Activated CD4-positive, alpha-beta memory T cell treated with anti-CD3 and anti-CD28 coated beads, Interleukin-2, amount 10 ng/mL, durations not matched to agents 7 days and 5 days (primary cell): ENCODE measurements around the gene CSNK2A1. TPM values are rescaled to one million over a fixed set of nuclear protein-coding genes. Genes with fewer than 3 reads are reported as not detected.
A peak's percentile ranks its signal among the peaks of the same experiment; 100 is the strongest.
"Not testable (repeated sequence)": the region's sequence is repeated elsewhere in the genome, so short reads cannot be mapped to it uniquely, and the experiment has no call there.

Experiments
- CTCF ChIA-PET: fragments of 350-600 bp; sonication (Branson Sonifier 250); formaldehyde crosslinking; loops from one replicate; lab custom pipeline; 2021; ENCODE audit warnings: antibody characterized with exemption, inconsistent platforms; lab: Charles Lee
- POLR2A ChIA-PET: fragments of 350-600 bp; sonication (Branson Sonifier 250); formaldehyde crosslinking; loops from one replicate; lab custom pipeline; 2021; ENCODE audit warnings: antibody characterized with exemption; lab: Charles Lee
- DNase-seq: peaks from one replicate; pipeline ENCODE4 v3.0.0-alpha.2; 2020
- H3K27ac Mint-ChIP-seq: one replicate; pipeline ENCODE4 v1.8.0; 2021; ENCODE audit warnings: mild to moderate bottlenecking, mixed read lengths
- H3K27me3 Mint-ChIP-seq: one replicate; pipeline ENCODE4 v1.8.0; 2021; ENCODE audit warnings: mixed read lengths
- H3K36me3 Mint-ChIP-seq: one replicate; pipeline ENCODE4 v1.8.0; 2021; ENCODE audit warnings: low read depth, mixed read lengths
- H3K4me1 Mint-ChIP-seq: one replicate; pipeline ENCODE4 v1.8.0; 2021; ENCODE audit warnings: mixed read lengths
- H3K4me3 Mint-ChIP-seq: one replicate; pipeline ENCODE4 v1.8.0; 2021; ENCODE audit warnings: mild to moderate bottlenecking, mixed read lengths
- H3K9me3 Mint-ChIP-seq: one replicate; pipeline ENCODE4 v1.8.0; 2021; ENCODE audit warnings: mixed read lengths
- total RNA-seq, 2 experiments: library from RNA; stranded (reverse); gene quantifications; one replicate each; pipeline ENCODE4 v1.2.3, GENCODE V29; 2021

The CSNK2A1 gene
- total RNA-seq, 2 experiments from 2014 or later: 101 to 111 TPM

- H3K27ac Mint-ChIP-seq: no peak overlapping the region
- CTCF ChIA-PET: interaction anchor here (1.5 kb wide), 1 partner anchor 12 kb away, joined by 4 read pairs; no protein-coding TSS in a partner anchor
- POLR2A ChIA-PET: no interaction called here
- peaks cover 35% of the 10 kb centered on the region for H3K36me3 Mint-ChIP-seq
- no peak overlapping the region for H3K4me3 Mint-ChIP-seq
- H3K27me3 Mint-ChIP-seq: peaks cover 20% of the 10 kb centered on the region
- no peak for DNase-seq
- peaks cover 32% of the 10 kb centered on the region for H3K9me3 Mint-ChIP-seq
- no peaks in the 10 kb centered on the region for H3K4me1 Mint-ChIP-seq
These were observed 71.3 kb downstream of the CSNK2A1 start for GRCh38 chr20:472137-472846.

DNA sequence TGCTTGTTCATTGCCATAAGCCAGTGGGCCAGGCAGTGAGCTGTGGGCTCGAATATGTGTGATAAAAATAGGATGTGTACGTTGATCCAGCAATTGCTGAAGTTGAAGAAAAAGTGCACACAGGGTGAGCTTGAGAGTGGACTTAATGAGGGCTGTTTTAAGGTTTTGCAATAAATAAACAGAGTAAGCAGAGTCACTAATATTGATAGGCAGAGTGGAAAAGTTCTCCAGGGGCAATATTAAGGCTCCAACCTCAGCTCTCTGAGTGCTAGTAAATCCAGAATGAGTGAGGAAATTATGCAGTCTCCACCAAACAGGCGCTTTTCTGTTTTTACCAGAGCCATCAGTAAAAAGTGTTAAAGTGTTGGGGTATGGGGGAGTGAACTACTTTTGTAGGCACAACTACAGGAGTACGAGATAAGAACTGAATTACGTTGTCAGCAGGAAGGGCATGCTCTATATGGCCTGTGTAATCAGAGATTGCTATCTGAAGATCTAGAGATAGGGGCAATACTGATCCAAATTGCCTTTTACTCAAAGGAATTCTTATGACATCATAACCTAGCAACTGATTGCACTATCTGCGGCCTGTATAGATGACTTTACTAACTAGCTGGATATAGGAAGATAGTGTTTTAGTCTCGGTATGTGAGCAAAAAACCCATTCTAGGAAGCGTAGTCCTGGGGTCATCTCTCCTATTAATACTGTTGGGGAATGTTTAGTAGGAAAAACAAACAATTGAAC, 73.7 kb downstream of the CSNK2A1 start:
- peaks cover 34% of the 10 kb centered on the region for H3K9me3 Mint-ChIP-seq
- H3K36me3 Mint-ChIP-seq: peaks cover 33% of the 10 kb centered on the region
- H3K4me3 Mint-ChIP-seq: no peak overlapping the region
- no peak overlapping the region for H3K27ac Mint-ChIP-seq
- POLR2A ChIA-PET: no interaction called here
- no peaks in the 10 kb centered on the region for H3K4me1 Mint-ChIP-seq
- no peak for DNase-seq
- CTCF ChIA-PET: no interaction called here
- peaks cover 22% of the 10 kb centered on the region for H3K27me3 Mint-ChIP-seq

DNA sequence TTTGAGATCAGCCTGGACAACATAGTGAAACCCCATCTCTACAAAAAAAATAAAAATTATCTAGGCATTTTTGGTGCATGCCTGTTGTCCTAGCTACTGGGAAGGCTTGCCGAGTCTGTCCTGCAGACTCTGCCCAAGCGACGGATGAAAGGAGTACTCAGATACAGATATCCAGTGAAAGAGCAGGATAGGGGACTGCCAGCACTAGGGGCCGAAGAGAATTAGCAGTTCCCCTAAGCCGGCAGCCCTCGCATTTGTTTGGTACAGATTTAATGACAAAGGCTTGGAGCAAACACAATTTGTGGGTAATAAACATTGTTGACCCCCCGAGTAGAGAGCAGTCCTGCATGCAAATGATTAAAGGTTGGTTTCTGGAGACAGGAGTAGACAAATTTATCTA, 75.8 kb downstream of the CSNK2A1 start:
- H3K27me3 Mint-ChIP-seq: peaks cover 23% of the 10 kb centered on the region
- H3K4me3 Mint-ChIP-seq: no peak overlapping the region
- peaks cover 19% of the 10 kb centered on the region for H3K36me3 Mint-ChIP-seq
- DNase-seq: no peak
- POLR2A ChIA-PET: interaction anchor here (0.8 kb wide), 1 partner anchor 128 kb away, joined by 3 read pairs; no protein-coding TSS in a partner anchor
- H3K9me3 Mint-ChIP-seq: peaks cover 32% of the 10 kb centered on the region
- CTCF ChIA-PET: interaction anchor here (1.1 kb wide), 1 partner anchor 8 kb away, joined by 4 read pairs; no protein-coding TSS in a partner anchor
- peaks cover 8% of the 10 kb centered on the region for H3K4me1 Mint-ChIP-seq
- H3K27ac Mint-ChIP-seq: no peak overlapping the region

- POLR2A ChIA-PET: interaction anchor here (0.6 to 4.1 kb wide), 13 partner anchors 11 to 136 kb away, joined by 3 to 38 read pairs (median 4); partner anchors contain the start of genes CSNK2A1, RBCK1 and TRIB3
- Mint-ChIP-seq H3K4me3 (peak within 1 kb of the TSS; percentile 100), H3K4me1 (peaks cover 39% of the 10 kb centered on the region), H3K27me3 (peaks cover 4% of the 10 kb centered on the region), H3K9me3 (peaks cover 2% of the 10 kb centered on the region), H3K27ac (peak within 1 kb of the TSS; percentile 95), H3K36me3 (peaks cover 21% of the 10 kb centered on the region)
- DNase-seq: peak; percentile 88
- CTCF ChIA-PET: interaction anchor here (0.7 to 2.4 kb wide), 6 partner anchors 14 to 138 kb away, joined by 3 to 11 read pairs (median 3); no protein-coding TSS in a partner anchor
These were observed 81.2 kb downstream of the CSNK2A1 start, which contains the start of gene TBC1D20 for GRCh38 chr20:462199-462991. TSS of gene TBC1D20 (minus strand) at chr20:462533. CDS start at chr20:462405, 128 bp downstream.

DNA sequence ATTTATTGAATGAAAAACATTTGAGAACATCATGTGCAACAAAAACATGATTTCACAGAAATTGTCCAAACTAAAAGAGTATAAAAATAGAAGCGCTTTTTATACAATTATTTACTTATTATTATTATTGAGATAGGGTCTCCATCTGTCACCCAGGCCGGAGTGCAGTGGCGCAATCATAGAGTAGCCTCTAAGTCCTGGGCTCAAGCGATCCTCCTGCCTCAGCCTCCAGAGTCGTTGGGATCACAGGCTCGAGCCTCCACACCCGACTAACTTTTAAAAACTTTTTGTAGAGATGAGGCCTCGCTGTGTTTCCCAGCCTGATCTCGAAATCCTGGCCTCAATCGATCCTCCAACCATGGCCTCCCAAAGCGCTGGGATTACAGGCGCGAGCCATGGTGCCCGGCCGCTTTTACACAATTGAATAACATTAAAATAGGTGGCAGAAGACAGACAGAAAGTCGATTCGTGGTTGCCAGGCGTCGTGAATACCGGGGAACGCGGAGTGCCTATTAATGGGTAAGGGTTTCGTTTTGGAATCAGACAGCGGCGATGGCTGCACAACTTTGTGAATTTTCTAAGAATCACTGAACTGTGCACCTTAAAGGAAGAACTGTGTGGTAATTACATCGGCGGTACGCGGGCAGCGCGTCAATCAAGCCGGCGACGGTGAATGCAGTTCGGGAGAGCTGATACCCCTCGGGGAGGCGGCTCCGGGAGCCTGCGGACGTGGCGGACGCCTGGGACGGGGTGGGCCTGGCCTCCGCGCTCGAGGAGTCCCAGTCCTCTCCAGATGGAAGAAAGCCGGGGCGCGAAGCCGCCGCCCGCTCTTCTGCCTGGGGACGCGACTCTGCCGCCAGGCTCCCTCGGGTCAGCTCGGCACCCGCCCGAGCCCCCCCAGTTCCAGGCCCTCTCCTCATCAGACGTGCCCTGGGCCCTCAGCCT, 82.1 kb downstream of the CSNK2A1 start:
- peaks cover 41% of the 10 kb centered on the region for H3K4me1 Mint-ChIP-seq
- H3K36me3 Mint-ChIP-seq: peaks cover 21% of the 10 kb centered on the region
- peaks cover 1% of the 10 kb centered on the region for H3K27me3 Mint-ChIP-seq
- no peaks in the 10 kb centered on the region for H3K9me3 Mint-ChIP-seq
- ChIA-PET CTCF (interaction anchor here (0.7 to 2.4 kb wide), 5 partner anchors 15 to 137 kb away, joined by 3 to 11 read pairs (median 3); no protein-coding TSS in a partner anchor), POLR2A (interaction anchor here (0.7 to 4.1 kb wide), 11 partner anchors 19 to 131 kb away, joined by 3 to 38 read pairs (median 4); partner anchors contain the start of genes CSNK2A1, RBCK1 and TRIB3)
- peak overlapping the region; percentile 95 for H3K27ac Mint-ChIP-seq
- DNase-seq: peak; percentile 69
- H3K4me3 Mint-ChIP-seq: peak overlapping the region; percentile 100

GRCh38 chr20:460707-461106, 82.9 kb downstream of the CSNK2A1 start:
- POLR2A ChIA-PET: interaction anchor here (0.6 to 4.1 kb wide), 3 partner anchors 23 to 99 kb away, joined by 3 to 38 read pairs (median 5); no protein-coding TSS in a partner anchor
- CTCF ChIA-PET: interaction anchor here (0.6 to 1.1 kb wide), 2 partner anchors 11 to 80 kb away, joined by 4 read pairs; partner anchors contain the start of gene TRIB3
- no peak overlapping the region for H3K27ac Mint-ChIP-seq
- H3K9me3 Mint-ChIP-seq: no peaks in the 10 kb centered on the region
- no peak for DNase-seq
- peaks cover 43% of the 10 kb centered on the region for H3K4me1 Mint-ChIP-seq
- H3K36me3 Mint-ChIP-seq: peaks cover 24% of the 10 kb centered on the region
- H3K27me3 Mint-ChIP-seq: peaks cover 1% of the 10 kb centered on the region
- H3K4me3 Mint-ChIP-seq: peak overlapping the region; percentile 59

GRCh38 chr20:460180-460579, 83.4 kb downstream of the CSNK2A1 start:
- Mint-ChIP-seq H3K36me3 (peaks cover 24% of the 10 kb centered on the region), H3K9me3 (no peaks in the 10 kb centered on the region), H3K27me3 (peaks cover 1% of the 10 kb centered on the region), H3K27ac (no peak overlapping the region), H3K4me1 (peaks cover 43% of the 10 kb centered on the region), H3K4me3 (peak overlapping the region; percentile 59)
- no peak for DNase-seq
- POLR2A ChIA-PET: interaction anchor here (0.6 to 4.1 kb wide), 3 partner anchors 23 to 98 kb away, joined by 3 to 38 read pairs (median 5); no protein-coding TSS in a partner anchor
- CTCF ChIA-PET: interaction anchor here (0.6 to 1.1 kb wide), 2 partner anchors 12 to 80 kb away, joined by 4 read pairs; partner anchors contain the start of gene TRIB3

DNA sequence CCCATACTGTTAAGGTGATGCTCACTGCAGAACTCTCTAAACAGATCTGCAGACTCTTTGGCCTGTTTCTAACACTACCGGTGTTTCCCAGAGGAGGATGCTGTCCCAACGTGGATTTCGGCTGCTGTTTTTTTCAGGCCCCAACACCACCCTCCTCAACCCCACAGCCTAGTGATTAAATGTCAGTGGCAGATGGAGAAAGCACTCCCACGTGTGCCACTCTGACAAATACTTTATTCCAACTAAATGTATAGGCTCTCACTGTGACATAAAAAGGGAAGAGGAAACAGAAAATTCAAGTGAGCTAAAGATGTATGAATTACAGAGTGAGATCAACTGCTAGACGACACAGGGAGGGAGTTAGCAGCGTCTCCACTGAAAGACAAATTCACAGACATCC, 84.8 kb downstream of the CSNK2A1 start:
- peaks cover 21% of the 10 kb centered on the region for H3K36me3 Mint-ChIP-seq

DNA sequence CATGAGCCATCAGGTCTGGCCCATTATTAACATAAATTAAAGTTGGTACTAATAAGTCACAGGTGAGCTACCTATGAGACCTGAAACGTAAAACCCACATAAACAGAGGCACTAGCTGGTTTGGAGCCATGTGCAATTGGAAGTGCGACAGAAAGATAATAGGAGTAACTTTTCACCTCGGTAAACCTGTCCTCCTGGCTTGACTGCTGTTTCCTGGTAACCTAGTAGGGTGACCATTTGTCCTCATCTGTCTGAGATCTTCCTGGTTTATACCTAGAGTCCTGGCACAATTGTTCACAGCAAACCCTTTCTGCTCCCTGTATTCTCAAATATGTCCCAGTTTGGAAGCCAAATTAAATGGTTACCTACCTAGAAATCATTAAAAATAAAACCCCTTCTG, 88.6 kb downstream of the CSNK2A1 start:
- Mint-ChIP-seq H3K27me3 (no peaks in the 10 kb centered on the region), H3K4me1 (peaks cover 16% of the 10 kb centered on the region), H3K9me3 (no peaks in the 10 kb centered on the region), H3K36me3 (peaks cover 10% of the 10 kb centered on the region), H3K27ac (no peak overlapping the region), H3K4me3 (no peak overlapping the region)
- CTCF ChIA-PET: interaction anchor here (0.9 kb wide), 1 partner anchor 100 kb away, joined by 3 read pairs; no protein-coding TSS in a partner anchor
- no peak for DNase-seq
- POLR2A ChIA-PET: interaction anchor here (0.6 kb wide), 1 partner anchor 10 kb away, joined by 3 read pairs; no protein-coding TSS in a partner anchor

More for the DNA sequence above, 84.8 kb downstream of the CSNK2A1 start:
- ChIA-PET CTCF (interaction anchor here (0.8 kb wide), 1 partner anchor 105 kb away, joined by 3 read pairs; no protein-coding TSS in a partner anchor), POLR2A (no interaction called here)
- Mint-ChIP-seq H3K9me3 (no peaks in the 10 kb centered on the region), H3K4me1 (peaks cover 41% of the 10 kb centered on the region), H3K27ac (no peak overlapping the region), H3K27me3 (no peaks in the 10 kb centered on the region), H3K4me3 (no peak overlapping the region)
- DNase-seq: no peak

- H3K4me1 Mint-ChIP-seq, H3K27me3 Mint-ChIP-seq, POLR2A ChIA-PET, DNase-seq, CTCF ChIA-PET, H3K4me3 Mint-ChIP-seq, H3K36me3 Mint-ChIP-seq, H3K9me3 Mint-ChIP-seq: not testable (repeated sequence)
- peak overlapping the region; percentile 26 for H3K27ac Mint-ChIP-seq
These were observed 91.6 kb downstream of the CSNK2A1 start for GRCh38 chr20:452021-452420.
